ENCODE data around the gene FOCAD.
"Not testable (repeated sequence)": the region's sequence is repeated elsewhere in the genome, so short reads cannot be mapped to it uniquely, and the experiment has no call there.

The FOCAD gene

DNA sequence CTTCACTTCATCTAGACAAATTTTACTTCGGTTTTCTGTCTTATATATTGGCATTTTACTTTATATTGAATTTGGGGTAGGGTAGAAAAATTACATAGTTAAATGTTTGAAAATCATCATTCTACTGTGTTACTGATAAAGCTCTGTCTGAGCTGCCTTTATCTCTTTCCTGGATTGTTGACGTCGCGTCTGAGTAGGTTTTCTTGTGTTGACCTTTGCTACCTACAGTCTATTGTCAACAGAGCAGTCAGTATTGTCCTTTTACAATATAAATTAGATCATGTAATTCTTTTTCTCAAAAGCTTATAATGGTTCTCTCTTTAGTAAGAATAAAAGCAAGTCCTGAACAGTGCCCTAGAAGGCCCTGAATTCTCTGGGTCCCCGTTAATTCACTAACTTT, 219.2 kb downstream of the FOCAD start:
- DNase-seq, result no peak

DNA sequence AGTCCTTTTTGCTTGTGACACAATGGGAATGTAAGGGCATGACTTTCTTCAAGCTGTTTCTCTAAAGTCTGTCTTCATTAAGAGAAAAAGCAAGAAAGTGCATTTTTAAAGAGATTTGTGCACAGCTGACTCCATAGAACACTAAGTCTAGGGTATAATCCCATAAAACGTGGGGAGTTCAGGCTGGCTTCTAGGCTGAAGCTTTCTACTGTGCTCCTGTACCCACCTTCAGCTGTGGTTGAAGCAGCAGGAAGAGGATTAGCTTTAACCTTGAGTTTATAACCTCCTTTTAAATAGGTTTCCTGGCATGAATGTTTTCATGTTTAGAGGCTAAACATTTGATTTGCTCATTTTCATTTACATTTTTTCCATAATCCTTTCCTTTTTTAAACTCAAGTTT, 220.9 kb downstream of the FOCAD start:
- no peak for DNase-seq

DNA sequence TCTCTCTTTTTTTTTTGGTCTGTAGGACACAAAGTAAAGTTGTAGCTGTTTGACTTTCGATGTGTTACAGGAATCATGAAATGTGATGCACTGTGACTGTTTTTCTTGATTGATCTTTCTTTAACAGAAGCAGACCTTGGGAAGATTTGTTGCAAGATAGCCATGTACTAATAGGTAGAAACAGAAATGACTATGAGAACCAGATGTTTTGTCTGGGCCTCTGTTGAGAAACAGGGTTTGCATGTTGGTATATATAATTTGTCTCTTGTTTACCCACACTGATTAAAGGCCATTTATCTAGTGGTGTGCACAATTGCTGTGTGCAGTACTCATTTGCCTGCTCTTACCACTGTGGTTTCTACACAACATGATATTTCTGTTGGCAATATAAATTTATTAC, 222.3 kb downstream of the FOCAD start:
- no peak for DNase-seq

DNA sequence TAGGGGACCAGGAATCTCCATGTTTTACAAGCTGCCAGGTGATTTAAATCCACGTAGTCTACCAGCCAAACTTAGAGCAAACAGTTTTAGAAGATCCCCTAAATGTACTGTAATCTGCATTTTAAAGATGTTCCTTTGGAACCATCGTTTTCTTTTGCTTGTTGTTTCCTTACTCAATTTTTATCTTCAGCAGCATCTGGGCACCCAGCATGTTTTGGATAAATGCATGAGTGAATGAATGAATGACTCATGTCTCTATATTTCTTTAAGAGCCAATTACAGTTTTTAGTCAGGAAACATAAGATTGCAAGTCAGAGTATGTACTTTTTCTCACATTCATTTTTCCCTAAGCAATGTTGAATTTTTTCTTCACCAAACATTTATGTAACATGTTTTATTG, 224.4 kb downstream of the FOCAD start:
- DNase-seq, result no peak

DNA sequence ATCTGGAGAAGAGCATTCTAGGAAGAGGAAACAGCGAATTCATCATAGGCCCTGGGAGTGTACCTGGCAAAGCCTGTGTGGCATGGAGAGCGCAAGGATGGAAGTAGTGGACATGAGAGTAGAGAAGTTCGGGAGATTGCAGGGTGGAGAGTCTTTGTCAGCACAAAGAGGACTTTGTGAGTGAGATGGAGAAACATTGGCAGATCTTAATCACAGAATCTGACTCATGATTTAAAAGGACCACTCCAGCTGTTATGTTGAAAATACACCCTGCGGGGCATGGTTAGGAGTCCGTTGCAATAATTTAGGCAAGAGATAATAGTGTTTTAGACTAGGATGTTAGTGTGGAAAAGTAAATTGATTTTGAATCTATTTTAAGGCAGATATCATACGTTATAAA, 230.5 kb downstream of the FOCAD start:
- no peak for DNase-seq

DNA sequence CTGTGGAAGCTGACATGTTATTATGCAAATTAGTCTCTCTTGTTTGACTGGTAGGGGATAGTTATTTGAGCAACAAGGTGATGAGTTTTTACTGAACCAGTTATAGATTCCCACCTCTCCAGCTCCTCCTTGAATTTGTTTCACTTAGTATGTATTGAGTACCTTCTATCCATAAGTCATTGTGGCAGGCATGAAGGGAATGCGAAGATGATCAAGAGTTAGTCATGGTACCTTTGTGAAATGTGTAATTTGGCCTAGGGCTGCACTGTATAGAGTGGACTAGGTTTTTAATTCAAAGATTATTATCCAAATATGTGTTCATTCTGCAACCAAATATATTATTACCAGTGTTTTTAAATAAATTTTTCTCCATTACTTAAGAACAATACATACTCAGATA, 237.3 kb downstream of the FOCAD start:
- DNase-seq, result no peak

DNA sequence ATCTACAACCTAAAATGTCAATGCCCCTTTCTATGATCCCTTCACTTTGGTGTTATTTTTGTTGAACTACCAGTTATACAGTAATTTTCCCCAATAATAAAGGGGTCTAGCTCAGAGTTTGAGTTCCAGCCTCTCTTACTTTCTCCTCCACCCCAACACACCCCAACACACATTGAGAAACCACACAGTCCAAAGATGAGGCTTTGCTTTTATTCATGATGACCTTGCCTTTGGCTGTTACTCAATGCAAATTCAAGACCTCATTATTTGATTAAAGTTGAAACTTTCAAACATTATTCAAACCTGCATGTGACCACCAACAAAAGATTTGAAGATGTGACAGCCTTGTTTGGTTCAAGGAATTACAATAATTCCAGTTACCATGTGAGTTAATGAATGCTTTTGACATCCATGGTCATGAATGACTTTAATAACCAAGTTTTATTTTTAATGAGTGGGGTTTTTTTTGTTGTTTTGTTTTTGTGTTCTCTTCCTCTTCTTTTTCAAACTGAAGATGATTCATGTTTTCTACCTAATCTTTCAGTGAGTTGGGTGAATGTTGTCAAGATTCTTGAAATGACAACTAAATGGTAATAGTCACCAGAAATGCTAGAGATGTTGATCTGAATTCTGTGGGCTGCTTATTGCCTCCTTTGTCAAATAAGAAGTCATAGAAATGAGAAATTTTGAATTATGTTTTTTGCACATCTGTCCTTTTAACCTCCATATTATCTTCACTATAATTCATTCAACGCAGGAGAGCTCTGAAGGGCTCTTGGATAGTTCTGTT, 241.4 kb downstream of the FOCAD start:
- DNase-seq, result no peak

DNA sequence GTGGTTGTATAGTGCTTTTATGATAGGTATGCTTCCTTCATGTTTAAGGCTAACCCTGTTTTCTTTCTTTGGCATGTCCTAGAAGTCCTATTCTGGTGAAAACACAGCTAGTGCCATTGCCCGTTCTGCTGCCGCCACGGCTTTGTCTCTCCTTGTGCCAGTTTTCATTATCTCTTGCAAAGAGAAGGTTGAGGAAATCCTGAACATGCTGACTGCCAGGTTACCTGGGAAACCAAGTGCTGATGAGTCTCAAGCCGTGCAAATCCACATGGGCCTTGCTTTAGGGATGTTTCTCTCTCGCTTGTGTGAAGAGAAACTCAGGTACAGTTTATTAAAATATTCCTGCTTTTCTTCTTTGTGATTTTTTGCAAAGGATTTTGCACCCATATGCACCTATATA, 245.2 kb downstream of the FOCAD start:
- no peak for DNase-seq

DNA sequence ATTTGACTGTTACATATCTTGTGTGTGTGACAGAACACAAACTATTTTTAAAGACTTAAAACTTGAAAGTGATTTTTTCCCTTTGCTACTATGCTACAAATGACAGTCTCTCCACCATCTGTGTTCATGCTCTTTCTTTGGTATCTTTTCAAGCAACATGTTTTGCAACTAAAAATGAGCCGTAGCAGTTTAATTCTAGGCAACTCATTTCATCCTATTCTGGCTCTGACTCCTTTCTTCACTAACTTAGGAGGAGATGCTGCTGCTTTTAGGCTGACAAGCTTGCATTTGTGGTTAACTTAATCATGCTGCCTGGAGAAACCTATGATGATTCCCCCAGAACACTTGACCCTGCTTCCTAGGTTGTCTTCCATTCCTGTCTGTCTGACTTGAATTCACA, 246.8 kb downstream of the FOCAD start:
- DNase-seq, result no peak

DNA sequence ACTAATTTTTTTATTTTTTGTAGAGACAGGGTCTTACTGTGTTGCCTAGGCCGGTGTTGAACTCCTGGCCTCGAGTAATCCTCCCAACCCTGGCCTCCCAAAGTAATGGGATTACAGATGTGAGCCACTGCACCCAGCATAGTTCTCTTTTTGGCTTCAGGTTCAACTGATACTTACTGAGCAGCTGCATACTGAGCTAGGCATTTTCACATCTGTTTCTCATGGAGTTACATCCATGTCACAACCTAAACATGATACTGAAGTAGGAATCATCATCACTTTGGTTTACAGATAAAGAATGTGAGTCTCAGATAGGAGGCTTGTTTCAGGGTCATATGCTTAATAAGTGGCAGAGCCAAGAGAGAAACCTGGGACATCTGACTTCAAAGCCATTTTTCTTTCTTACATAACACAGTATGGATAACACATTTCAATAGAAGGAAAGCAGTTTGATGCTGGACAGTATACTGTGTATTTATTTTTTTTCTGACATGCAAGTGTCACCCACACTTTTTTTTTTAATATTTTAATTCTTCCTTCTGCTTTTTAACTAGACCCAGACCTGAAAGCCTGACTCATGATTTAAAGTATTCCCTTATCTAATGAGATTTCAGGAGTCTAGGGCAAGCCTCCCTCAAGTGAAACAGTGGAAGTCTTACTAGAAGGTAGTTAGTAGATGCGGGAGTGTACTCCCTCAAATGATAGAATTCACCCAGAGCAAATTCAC, 256.6 kb downstream of the FOCAD start:
- DNase-seq, result no peak

DNA sequence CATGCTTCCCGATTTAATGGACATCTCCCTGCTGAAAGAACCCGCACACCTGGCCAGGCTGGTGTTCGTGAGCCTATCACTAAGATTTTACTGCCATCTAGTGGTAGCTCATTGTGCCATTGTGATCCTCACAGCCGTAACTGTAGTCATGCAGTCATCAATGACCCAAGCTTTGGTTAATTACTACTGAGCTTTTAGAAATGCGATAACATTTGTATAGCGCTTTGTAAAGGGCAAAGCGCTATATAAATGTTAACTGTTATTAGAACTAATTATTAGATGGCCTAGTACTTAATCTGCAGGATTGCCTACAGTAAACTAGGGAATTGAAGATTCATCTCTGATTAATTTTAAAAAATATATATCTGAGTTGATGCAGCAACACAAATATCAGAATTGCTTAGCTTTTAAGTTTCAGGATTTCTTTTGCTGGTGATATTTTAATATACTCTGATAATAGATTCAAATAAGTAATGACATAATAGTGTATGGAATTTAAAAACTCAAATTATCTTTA, 257.2 kb downstream of the FOCAD start:
- no peak for DNase-seq

DNA sequence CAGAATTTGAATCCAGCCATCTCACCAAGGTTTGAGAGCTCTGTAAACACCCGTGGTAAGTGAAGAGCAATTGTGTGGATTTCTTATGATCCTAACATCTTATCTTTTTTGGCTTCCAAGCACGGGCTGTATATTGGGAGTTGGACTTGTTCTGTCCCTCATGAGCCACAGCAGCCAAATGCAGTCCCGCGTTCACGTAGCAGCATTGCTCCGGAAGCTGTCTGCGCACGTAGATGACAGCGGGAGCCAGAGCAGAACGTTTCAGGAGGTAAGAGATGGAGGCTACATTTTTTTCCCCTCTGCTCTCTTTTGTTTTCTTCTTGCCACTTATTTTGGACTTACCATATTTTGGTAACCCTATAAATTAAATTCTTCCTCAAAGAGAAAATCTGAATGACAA, 260.4 kb downstream of the FOCAD start:
- no peak for DNase-seq

DNA sequence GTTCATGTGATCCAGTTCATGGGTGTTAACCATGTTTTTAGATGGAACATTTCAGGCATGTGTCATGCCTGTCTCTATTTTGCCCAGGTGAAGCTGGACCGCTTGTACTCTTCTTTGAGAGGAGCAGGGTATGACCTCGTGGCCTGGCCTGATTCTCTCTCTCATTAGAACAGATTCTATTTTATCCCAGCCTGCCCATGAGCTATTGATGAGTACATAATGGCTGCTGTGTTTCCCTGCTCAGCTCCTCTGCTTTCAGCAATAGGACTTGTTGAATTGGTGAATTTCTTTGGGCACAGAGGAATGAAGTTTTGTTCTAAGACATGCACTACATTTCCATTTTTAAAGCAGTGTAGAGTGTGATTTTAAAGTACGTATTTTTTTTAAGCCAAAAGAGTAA, 261.2 kb downstream of the FOCAD start:
- DNase-seq, result no peak

DNA sequence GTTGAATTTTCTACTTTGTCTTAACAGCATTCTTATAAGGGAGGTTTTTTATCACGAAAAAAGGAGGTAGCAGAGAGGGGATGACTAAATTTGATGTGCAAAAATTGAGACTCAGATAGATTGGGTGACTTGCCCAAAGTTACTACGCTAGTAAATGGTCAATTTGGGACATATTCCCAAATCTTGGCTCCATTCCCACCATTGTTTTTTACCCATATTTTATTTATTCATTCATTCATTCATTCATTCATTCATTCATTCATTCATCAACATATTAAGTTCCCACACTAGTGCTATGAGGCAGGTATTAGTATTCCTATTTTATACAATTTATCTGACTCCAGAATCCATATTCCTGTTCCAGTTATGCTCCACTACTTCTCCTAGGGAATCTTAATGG, 261.8 kb downstream of the FOCAD start:
- no peak for DNase-seq

DNA sequence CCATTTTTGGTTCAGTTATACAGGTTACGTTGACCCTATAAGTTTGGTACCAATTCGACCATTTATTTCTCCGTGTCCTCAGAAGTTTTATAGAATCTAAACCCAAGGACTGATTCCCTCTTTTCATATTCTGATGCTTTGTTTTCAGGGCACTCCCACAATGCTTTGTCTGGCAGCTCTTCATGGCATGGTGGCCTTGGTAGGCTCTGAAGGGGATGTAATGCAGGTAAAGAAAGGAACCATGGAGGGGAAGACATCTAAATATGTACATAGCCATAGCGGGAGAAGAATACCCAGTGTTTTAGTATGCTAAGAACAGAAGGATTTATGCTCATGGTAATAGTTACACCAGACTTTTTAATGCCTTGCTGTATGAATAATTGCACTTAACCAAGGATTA, 264.6 kb downstream of the FOCAD start:
- no peak for DNase-seq

DNA sequence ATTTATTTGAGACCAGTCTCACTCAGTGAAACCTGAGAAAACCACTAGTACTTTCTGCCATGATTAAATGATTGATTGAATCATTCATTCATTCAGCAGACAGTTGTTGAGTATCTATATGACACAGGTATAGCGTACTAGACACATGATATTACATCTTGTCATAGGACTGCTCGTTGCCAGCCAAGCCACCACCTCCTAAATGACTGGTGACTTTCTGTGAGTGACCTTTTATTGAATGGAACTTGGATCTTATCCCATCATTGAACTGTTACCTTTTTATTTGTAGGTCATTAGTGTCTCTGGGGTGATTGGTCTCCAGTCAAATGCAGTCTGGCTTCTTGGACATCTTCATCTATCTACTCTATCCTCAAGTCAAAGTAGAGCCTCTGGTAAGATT, 266.6 kb downstream of the FOCAD start:
- DNase-seq, result no peak

DNA sequence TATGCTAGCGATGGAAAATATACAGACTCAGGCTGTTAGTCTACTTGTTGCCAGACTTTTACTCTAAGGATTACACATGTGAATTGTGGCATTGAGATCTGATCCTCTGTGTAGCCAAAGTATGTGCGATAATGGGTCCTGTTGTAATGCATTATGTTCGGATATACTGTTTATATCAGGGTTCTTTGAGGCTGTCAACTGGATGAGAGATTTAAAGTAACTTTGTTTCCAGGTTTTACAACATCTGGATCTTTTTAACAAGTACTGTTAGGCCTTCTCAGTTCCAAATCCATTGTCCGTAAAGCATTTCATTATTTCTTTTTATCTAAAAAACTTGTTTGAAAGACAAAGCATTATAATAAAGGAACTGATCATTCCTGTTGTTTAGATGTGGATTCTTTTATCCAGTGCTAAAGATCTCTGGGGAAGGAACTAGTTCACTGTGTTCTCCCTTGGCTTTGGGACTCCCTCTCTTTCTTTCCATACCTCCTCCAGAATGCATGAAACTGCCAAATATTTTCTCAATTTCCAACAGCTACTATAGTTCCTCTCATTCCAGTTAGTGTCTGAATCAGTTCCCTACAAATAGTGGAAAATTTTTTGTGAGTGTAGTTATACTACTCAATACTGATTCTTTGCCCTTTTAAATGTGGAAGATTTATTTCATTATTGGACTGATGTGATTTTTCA, 278.6 kb downstream of the FOCAD start:
- no peak for DNase-seq

DNA sequence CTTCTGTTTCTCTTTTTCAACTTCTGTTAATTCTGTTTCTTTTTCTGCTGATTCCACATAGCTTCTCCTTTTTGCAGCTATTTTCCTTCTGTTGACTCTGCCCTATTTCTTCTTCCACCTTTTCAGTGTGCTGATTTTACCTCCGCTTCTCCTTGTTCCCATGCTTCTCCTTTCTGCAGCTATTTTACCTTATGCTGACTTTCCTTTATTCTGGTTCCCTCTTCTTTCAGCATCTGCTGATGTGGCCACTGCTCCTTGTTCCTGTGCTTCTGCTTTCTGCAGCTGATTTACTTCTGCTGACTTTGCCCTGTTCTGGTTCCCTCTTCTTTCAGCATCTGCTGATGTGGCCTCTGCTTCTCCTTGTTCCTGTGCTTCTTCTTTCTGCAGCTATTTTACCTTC, 288.6 kb downstream of the FOCAD start:
- DNase-seq, result no peak

DNA sequence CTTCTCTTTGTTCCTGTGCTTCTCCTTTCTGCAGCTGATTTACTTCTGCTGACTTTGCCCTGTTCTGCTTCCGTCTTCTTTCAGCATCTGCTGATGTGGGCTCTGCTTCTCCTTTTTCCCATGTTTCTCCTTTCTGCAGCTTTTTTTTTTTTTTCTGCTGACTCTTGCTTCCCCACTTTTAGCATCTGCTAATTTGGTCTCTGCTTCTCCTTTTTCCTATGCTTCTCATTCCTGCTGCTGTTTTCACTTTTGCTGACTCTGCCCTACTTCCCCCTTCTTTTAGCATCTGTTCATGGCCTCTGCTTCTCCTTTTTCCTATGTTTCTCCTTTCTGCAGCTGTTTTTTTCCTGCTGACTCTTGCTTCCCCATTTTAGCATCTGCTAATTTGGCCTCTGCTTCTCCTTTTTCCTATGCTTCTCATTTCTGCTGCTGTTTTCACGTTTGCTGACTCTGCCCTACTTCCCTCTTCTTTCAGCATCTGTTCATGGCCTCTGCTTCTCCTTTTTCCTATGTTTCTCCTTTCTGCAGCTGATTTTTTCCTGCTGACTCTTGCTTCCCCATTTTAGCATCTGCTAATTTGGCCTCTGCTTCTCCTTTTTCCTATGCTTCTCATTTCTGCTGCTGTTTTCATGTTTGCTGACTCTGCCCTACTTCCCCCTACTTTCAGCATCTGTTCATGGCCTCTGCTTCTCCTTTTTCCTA, 289.3 kb downstream of the FOCAD start:
- DNase-seq, result not testable (repeated sequence)

DNA sequence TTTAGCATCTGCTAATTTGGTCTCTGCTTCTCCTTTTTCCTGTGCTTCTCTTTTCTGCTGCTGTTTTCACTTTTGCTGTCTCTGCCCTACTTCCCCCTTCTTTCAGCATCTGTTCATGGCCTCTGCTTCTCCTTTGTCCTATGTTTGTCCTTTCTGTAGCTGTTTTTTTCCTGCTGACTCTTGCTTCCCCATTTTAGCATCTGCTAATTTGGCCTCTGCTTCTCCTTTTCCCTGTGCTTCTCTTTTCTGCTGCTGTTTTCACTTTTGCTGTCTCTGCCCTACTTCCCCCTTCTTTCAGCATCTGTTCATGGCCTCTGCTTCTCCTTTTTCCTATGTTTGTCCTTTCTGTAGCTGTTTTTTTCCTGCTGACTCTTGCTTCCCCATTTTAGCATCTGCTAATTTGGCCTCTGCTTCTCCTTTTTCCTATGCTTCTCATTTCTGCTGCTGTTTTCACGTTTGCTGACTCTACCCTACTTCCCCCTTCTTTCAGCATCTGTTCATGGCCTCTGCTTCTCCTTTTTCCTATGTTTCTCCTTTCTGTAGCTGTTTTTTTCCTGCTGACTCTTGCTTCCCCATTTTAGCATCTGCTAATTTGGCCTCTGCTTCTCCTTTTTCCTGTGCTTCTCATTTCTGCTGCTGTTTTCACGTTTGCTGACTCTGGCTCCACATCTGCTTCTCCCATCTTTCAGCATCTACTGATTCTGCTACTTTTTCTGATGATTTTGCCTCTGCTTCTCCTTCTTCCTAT, 290.3 kb downstream of the FOCAD start:
- not testable (repeated sequence) for DNase-seq

DNA sequence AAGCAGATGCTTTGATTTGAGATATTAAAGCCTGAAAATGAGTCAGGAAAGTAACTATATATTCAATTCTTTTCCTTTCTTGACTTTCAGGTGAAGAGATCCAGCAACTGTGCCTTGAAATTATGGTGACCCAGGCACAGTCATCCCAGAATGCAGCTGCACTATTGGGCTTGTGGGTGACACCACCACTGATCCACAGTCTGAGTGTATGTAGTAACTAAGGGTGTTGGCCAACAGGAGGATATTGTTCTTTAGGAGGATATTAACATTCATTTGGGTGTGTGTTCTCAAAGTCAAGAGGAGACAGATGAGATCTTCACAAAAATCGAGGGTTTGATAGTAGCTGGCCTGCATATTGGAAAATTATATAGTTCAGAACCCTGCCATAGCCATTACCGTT, 294.2 kb downstream of the FOCAD start:
- no peak for DNase-seq

DNA sequence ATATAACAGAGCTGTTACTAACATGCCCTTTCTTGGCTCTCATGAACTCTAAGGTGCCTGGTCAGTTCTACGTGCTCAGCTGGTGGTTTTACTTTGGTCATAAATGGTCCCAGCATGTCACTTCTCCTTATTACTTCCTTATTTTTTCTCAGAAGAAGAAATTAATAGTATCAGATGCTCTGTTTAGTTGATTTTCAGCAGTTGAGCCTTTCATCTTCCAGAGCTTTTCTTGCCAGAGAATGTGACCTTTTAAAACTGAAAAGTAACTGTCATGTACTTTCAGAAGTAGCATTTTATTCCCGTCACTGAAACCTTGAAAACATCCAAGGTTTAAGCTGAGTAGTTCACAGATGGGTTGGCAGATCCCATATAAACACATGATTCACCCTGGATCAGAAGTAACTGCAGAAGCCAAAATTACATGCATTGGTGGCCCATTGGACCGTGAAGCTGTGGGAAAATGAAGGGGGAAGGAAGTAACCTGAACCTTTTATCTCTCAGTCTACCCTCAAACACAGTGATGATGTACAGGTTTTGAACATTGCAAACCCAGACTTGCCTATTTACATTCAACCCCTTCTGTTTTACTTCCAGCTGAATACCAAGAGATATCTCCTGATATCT, 296.9 kb downstream of the FOCAD start:
- DNase-seq, result no peak
